Effector CD8-positive, alpha-beta T cell (primary cell): Measurements from ENCODE around the gene ATP6V1B1.
A peak's percentile ranks its signal among the peaks of the same experiment; 100 is the strongest.

Source experiments
- DNase-seq: peaks from one replicate; lab custom pipeline; 2025; lab: John Stamatoyannopoulos, UW

Gene ATP6V1B1

GRCh38 chr2:70901227-70902066 is 34.3 kb upstream of the ATP6V1B1 start:
- no peak for DNase-seq

- DNase-seq, result no peak
Measured at GRCh38 chr2:70902067-70902442, 33.6 kb upstream of the ATP6V1B1 start.

- DNase-seq, result no peak
Measured at GRCh38 chr2:70902579-70902978, 33.1 kb upstream of the ATP6V1B1 start.

GRCh38 chr2:70903171-70903570 is 32.5 kb upstream of the ATP6V1B1 start:
- DNase-seq, result no peak

- DNase-seq, result no peak
Measured at GRCh38 chr2:70903641-70904340, 31.9 kb upstream of the ATP6V1B1 start.

GRCh38 chr2:70904371-70905216 is 31.1 kb upstream of the ATP6V1B1 start:
- no peak for DNase-seq

- DNase-seq, result no peak
Measured at GRCh38 chr2:70905443-70906421, 30.0 kb upstream of the ATP6V1B1 start.

- no peak for DNase-seq
Measured at GRCh38 chr2:70906439-70907005, 29.2 kb upstream of the ATP6V1B1 start.

- no peak for DNase-seq
Measured at GRCh38 chr2:70907130-70908057, 28.3 kb upstream of the ATP6V1B1 start.

GRCh38 chr2:70916291-70916690 is 19.4 kb upstream of the ATP6V1B1 start:
- no peak for DNase-seq

- no peak for DNase-seq
Measured at GRCh38 chr2:70918016-70918415, 17.7 kb upstream of the ATP6V1B1 start.

GRCh38 chr2:70919672-70920366 is 15.9 kb upstream of the ATP6V1B1 start:
- peak; percentile 58 for DNase-seq

GRCh38 chr2:70920367-70920715 is 15.4 kb upstream of the ATP6V1B1 start:
- no peak for DNase-seq

GRCh38 chr2:70921031-70921430 is 14.7 kb upstream of the ATP6V1B1 start:
- DNase-seq, result no peak

GRCh38 chr2:70921839-70922234 is 13.9 kb upstream of the ATP6V1B1 start:
- DNase-seq, result no peak

GRCh38 chr2:70922235-70923234 is 13.2 kb upstream of the ATP6V1B1 start:
- DNase-seq, result no peak

GRCh38 chr2:70923378-70924015 is 12.2 kb upstream of the ATP6V1B1 start:
- DNase-seq, result no peak
